Nephron progenitor cell (in vitro differentiated cells): ENCODE data around the gene RAET1E.
"Not testable (repeated sequence)": the region's sequence is repeated elsewhere in the genome, so short reads cannot be mapped to it uniquely, and the experiment has no call there.

Source experiments
- DNase-seq: peaks from one replicate; pipeline ENCODE4 v3.0.0; 2021
- H3K27ac Mint-ChIP-seq: 2 replicates; pipeline ENCODE4 v1.8.0; 2021; ENCODE audit warnings: mild to moderate bottlenecking, moderate library complexity, mixed read lengths
- H3K27me3 Mint-ChIP-seq: 2 replicates; pipeline ENCODE4 v1.8.0; 2021; ENCODE audit warnings: mild to moderate bottlenecking, low read depth, mixed read lengths; ENCODE audit not compliant: poor library complexity
- H3K36me3 Mint-ChIP-seq: 2 replicates; pipeline ENCODE4 v1.8.0; 2021; ENCODE audit warnings: low read depth, mixed read lengths
- H3K4me1 Mint-ChIP-seq: 2 replicates; pipeline ENCODE4 v1.8.0; 2021; ENCODE audit warnings: mixed read lengths
- H3K4me3 Mint-ChIP-seq: 2 replicates; pipeline ENCODE4 v1.8.0; 2021; ENCODE audit warnings: mild to moderate bottlenecking, moderate library complexity, mixed read lengths
- H3K9me3 Mint-ChIP-seq: 2 replicates; pipeline ENCODE4 v1.8.0; 2021; ENCODE audit warnings: mild to moderate bottlenecking, moderate library complexity, mixed read lengths
- CTCF ChIP-seq: fragments of 200-600 bp; sonication (generic); IDR thresholded peaks from 2 replicates; pipeline ENCODE4 v1.5.0; 2021; ENCODE audit warnings: antibody characterized with exemption

Gene RAET1E

DNA sequence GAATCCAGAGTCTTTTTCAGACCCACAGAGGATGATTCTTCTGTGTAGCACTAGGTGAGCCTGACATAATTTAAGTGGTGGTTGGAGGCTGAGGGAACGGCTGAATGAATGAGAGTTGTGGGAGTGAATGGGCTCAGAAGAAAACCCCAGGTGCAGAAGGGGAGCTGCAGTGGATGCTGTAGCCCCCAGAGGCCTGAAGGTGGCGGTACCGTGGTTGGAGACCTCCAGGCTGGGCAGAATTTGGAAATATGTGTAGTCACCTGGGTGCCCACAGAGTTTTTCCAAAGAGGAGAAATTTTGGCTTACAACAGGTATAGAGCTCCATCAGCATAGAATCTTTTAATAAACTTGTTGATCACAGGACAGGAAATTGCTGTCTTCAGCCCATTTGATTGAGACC lies 31.5 kb upstream of the RAET1E start:
- H3K36me3 Mint-ChIP-seq: no peaks in the 10 kb centered on the region

DNA sequence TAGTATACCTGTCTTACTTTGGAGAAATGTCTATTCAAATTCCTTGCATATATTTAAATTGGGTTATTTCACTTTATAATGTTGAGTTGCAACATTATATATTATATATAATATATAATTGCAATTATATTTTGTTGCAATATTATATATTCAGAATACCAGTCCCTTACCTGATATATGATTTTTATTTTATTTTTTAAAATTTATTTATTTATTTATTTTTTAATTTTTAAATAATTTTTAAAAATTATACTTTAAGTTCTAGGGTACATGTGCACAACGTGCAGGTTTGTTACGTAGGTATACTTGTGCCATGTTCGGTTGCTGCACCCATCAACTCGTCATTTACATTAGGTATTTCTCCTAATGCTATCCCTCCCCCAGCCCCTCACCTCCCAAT lies 29.1 kb upstream of the RAET1E start:
- not testable (repeated sequence) for DNase-seq, H3K27ac Mint-ChIP-seq, H3K36me3 Mint-ChIP-seq, H3K4me3 Mint-ChIP-seq
- peaks cover 97% of the 10 kb centered on the region for H3K27me3 Mint-ChIP-seq
- H3K4me1 Mint-ChIP-seq: peaks cover 16% of the 10 kb centered on the region
- H3K9me3 Mint-ChIP-seq: peaks cover 37% of the 10 kb centered on the region

More for the DNA sequence above, 31.5 kb upstream of the RAET1E start:
- no peak overlapping the region for H3K4me3 Mint-ChIP-seq
- H3K9me3 Mint-ChIP-seq: peaks cover 25% of the 10 kb centered on the region
- peak; percentile 34 for DNase-seq
- TF ChIP-seq CTCF: peak; percentile 54
- H3K27me3 Mint-ChIP-seq: peaks cover 97% of the 10 kb centered on the region
- H3K27ac Mint-ChIP-seq: no peak overlapping the region
- H3K4me1 Mint-ChIP-seq: no peaks in the 10 kb centered on the region

GRCh38 chr6:149925974-149926777 lies 28.3 kb upstream of the RAET1E start:
- H3K27ac Mint-ChIP-seq: no peak overlapping the region
- peak; percentile 82 for TF ChIP-seq CTCF
- no peaks in the 10 kb centered on the region for H3K36me3 Mint-ChIP-seq
- H3K27me3 Mint-ChIP-seq: peaks cover 97% of the 10 kb centered on the region
- peaks cover 37% of the 10 kb centered on the region for H3K9me3 Mint-ChIP-seq
- peak overlapping the region; percentile 82 for H3K4me3 Mint-ChIP-seq
- DNase-seq: peak; percentile 90
- H3K4me1 Mint-ChIP-seq: peaks cover 16% of the 10 kb centered on the region

- TF ChIP-seq CTCF: no peak
- peak; percentile 23 for DNase-seq
- Mint-ChIP-seq H3K9me3 (peaks cover 35% of the 10 kb centered on the region), H3K4me1 (peaks cover 16% of the 10 kb centered on the region), H3K4me3 (peak overlapping the region; percentile 73), H3K27me3 (peaks cover 97% of the 10 kb centered on the region), H3K27ac (no peak overlapping the region), H3K36me3 (no peaks in the 10 kb centered on the region)
These were observed 27.5 kb upstream of the RAET1E start for GRCh38 chr6:149925253-149925973.

GRCh38 chr6:149924933-149925252 lies 27.0 kb upstream of the RAET1E start:
- H3K27me3 Mint-ChIP-seq: peaks cover 97% of the 10 kb centered on the region
- H3K36me3 Mint-ChIP-seq: no peaks in the 10 kb centered on the region
- H3K27ac Mint-ChIP-seq: no peak overlapping the region
- no peak overlapping the region for H3K4me3 Mint-ChIP-seq
- DNase-seq: no peak
- peaks cover 30% of the 10 kb centered on the region for H3K9me3 Mint-ChIP-seq
- no peak for TF ChIP-seq CTCF
- peaks cover 16% of the 10 kb centered on the region for H3K4me1 Mint-ChIP-seq

GRCh38 chr6:149924206-149924932 lies 26.5 kb upstream of the RAET1E start:
- H3K9me3 Mint-ChIP-seq: peaks cover 30% of the 10 kb centered on the region
- H3K27me3 Mint-ChIP-seq: peaks cover 97% of the 10 kb centered on the region
- TF ChIP-seq CTCF: no peak
- H3K27ac Mint-ChIP-seq: no peak overlapping the region
- no peaks in the 10 kb centered on the region for H3K36me3 Mint-ChIP-seq
- no peak for DNase-seq
- peaks cover 16% of the 10 kb centered on the region for H3K4me1 Mint-ChIP-seq
- no peak overlapping the region for H3K4me3 Mint-ChIP-seq
